ENCODE measurements around the gene TBC1D8.

DNA sequence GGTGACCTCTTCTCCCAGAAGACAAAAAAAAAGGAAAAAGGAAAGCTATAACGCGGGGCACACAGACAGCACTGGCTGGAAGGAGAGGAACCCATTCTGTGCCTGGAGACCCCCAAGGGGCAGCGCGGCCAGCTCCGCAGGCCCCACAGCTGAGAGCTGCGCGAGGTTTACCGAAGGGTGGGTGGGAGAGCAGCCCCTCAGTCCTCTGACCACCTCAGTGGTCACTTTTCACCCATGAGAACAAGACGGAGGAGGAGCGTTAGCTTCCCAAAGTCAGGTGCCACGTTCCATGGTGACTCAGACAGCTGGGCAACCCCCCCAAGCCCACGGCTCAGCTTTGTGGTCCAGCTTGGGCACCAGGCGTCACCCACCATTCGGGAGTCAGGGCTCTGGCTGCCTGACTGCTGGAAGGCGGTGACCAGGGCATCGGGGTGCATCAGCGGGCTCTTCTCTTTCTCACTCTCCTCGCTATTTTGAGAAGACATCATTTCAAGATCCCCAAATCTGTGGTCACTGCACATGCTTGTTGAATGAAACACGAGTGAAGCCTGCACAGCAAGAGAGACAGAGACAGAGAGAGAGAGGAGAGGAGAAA, 113.9 kb downstream of the TBC1D8 start:
- TF ChIP-seq, protein P1, sequence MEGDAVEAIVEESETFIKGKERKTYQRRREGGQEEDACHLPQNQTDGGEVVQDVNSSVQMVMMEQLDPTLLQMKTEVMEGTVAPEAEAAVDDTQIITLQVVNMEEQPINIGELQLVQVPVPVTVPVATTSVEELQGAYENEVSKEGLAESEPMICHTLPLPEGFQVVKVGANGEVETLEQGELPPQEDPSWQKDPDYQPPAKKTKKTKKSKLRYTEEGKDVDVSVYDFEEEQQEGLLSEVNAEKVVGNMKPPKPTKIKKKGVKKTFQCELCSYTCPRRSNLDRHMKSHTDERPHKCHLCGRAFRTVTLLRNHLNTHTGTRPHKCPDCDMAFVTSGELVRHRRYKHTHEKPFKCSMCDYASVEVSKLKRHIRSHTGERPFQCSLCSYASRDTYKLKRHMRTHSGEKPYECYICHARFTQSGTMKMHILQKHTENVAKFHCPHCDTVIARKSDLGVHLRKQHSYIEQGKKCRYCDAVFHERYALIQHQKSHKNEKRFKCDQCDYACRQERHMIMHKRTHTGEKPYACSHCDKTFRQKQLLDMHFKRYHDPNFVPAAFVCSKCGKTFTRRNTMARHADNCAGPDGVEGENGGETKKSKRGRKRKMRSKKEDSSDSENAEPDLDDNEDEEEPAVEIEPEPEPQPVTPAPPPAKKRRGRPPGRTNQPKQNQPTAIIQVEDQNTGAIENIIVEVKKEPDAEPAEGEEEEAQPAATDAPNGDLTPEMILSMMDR (IDR thresholded peaks at IDR 0.05) = no peak
- no peak for TF ChIP-seq POLR2A (IDR thresholded peaks at IDR 0.05)

Data from esophagus squamous epithelium (tissue), 4 donors.